GM18870 (cell line): ENCODE results near the gene GARNL3.
A peak's percentile ranks its signal among the peaks of the same experiment; 100 is the strongest.

ENCODE experiments used
- ATAC-seq: cut with Tn5 transposase; IDR thresholded peaks from one replicate; pipeline ENCODE4 v1.9.1; 2021; ENCODE audit warnings: moderate library complexity; ENCODE audit not compliant: unreplicated experiment

GARNL3 gene

DNA sequence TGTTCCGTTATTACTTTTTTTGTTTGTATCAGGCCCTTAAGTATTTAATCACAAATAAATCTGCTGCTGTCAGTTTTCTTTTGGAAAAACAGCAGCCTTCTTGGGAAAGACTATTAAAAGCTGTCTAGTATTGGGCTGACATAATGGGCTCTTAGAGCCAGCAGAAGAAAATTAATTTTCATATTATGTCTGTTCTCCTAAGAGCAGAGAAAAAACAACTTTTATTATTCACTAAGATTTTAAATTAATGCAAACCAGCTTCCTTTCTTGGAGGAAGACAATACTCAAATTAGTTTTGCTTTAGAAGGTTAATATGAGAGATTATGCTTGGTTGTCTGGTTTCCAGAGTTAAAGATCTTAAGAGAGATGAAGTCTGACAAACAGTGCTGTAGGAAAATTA is 30.6 kb upstream of the GARNL3 start:
- ATAC-seq: no peak

DNA sequence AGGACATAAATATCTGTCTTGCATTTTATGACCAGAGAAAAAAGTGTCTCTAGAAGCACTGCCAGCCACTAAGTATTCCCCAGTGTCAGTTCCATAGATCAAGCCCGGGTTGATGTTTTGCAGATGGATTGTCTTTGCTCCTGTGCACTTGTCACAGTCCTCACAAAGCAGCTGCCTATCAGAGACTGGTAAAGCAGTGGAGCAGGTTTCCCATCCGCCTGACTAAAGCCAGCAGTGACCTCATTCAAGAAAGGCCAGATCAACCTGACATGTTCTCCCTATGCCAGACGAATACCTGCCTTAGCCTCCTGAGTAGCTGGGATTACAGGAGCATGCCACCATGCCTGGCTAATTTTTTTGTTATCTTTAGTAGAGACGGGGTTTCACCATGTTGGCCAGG is 26.8 kb upstream of the GARNL3 start:
- ATAC-seq: no peak

DNA sequence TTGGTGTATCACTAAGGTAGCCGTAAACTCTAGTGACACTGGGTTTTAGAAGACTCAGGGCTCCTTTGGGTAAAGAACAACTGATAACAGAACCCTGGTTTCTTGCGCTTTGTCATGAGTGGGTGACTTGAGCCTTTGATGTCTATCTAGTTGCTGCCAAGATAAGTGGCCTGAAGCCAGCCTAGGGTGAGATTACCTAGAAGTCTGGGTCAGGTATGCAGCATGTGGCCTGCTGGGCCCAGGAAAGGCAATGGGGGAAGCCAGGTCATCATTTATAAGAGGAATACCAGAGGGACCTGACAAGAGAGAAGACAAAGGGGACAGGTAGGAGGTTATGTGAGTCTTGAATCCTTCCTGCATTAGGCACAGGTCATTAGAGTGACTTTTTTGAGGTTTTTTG is 23.2 kb upstream of the GARNL3 start:
- ATAC-seq: no peak

DNA sequence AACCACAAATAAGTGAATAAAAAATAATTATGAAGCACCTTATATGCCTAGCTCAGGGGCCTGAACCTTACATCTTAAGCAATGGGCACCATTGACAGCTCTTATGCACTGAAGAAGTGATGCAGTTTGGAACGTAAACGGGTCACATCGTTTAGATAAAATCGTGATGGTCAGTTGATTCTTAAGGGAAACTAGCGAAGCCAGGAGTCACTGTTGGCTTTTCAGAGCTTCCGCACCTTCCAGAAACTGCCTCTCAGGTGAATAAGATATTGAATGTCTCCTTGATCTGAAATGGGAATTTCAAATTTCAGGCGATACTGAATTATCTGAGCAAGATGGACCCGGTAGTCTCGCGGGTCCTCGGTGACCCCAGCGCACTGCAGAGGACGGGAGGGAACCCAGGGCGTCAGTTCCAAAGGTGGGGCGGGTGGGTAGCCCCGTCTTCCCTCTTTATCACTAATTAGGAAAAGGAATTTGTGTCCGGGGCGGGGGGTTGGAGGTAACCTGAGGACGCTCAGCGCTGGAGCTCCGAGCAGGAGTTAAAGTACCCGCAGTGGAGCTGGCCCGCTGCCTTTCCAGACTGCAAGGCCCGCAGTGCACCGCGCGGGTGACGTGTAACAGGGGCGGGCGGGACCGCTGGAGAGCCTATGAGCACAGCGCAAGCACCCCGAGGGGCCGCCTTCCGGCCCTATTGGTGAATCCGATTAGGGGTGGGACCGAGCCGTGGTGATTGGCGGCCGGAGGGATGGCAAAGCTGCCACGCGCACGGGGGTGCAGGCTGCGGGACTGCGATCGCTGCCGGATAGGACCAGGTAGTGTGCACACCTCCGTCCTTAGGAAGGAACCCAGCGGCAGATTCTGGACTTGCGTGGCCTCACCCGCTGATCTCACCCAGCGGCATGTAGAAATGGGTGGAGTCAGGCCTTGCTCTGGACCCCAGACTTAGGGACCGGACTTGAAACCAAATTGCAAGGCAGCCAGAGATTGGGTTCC is 19.7 kb upstream of the GARNL3 start:
- peak; percentile 92 for ATAC-seq

DNA sequence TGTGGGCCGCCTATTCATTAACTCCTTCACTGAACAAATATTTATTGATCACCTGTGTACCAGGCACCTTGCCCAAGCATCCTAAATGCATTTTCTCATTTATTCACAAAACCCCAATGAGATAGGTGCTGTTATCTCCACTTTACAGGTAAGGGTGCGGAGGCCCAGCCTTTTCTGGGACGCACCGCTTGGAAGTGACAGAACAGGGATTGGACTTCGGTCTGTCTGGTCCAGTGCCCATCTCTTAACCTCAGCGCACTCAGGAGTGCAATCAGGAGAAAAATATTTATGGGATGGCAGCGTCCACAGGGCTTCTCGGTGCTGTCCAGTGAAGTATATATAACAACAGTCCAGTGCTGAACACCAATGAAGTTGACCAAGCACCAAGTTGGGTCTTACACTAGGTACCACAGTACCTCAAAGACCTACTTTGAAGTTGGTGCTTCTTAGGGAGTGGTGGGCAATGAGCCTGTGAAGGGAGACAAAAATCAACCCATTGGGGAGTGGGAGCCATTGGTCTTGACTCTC is 18.9 kb upstream of the GARNL3 start:
- ATAC-seq: no peak

DNA sequence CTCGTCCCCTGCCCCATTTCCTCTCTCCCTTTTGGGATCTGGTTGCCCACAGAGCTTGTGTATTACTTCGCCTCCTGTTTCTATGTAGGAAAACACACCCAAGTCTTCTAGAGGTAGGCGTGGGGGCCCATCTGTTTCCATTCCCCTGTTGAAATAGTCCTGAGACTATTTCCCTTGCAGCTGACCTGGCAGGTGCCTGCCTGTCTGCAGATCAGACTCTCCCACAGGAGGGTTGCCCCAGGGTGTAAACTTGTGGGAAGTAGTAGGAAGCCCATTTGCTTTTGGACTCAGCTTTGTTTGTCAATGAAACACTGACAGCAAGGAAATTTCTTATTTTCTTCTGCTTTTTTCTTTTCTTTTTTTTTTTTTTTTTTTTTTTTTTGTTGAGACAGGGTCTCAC is 16.3 kb upstream of the GARNL3 start:
- no peak for ATAC-seq

DNA sequence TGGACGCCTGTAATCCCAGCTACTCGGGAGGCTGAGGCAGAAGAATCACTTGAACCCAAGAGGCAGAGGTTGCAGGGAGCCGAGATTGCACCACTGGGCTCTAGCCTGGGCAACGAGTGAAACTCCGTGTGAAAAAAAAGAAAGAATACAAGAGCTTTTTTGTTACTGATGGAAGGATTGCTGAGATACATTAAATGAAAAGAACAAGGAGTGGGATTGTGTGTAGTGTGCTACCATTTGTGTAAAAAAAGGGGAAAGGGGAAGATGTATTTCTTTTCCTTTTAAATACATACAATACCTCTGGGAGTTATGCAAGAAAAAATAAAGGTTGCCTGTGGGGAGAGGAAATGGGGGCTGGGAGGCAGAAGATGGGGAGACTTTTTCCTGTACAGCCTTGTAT is 14.7 kb upstream of the GARNL3 start:
- no peak for ATAC-seq

DNA sequence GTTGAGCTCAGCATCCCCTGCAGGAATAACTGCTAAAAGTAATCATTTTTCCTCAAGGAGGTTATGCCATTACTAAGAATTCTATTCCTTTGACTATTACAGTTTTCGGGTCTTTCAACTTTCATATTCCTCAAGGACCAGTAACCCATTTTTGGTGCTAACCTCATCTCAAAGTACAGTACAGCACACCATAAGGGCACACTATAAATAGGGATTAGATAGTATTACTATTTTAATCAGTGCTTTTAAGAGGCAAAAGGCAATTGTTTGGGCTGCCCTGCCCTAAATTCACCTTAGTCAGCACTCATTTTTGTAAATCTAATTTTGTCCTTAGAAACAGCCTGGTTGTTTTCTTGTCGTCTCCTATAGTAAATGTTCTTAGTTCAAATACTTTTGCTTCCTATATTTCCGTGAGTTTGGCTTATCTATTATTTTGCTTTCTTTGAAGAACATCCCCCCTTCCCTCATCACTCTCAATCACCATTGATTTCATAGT is 13.6 kb upstream of the GARNL3 start:
- ATAC-seq: no peak

DNA sequence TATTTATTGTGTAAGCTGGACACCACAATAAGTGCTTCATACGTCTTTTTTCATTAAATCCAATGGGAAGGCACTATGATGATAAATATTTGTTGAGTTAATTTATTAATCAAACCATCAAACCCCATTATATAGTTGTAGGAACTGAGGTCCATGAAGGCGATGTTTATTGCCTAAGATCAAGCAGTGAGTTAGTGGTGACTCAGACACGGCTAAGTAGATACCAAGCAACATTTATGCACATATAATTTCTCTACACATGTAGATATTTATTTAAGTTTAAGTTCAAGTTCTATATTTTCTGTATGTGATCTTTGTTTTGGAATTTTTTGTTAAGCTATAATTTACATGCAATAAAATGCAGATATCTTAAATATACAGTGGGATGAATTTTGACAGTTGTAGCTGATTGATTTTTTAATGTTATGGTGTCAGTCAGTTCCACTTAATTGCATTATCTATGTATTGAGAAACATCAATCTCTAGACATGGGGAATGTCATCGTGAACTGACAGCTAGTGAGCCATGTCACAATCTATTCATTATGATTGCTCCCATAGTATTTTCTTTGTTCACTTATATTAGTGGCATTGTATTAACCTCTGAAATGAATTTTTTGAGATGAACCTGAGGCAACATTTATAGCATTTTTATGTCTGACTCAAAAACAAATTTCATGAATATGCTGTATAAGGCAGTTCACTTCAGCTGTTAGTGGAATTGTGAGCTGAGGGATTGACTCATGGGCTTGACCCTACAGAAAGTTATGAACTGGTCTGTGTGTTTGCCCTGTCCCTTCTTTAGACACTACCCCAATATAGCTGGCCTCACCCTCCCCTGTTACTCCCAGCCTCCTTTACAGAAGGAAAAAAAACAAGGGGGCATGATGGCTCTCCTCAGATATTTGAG is 11.9 kb upstream of the GARNL3 start:
- no peak for ATAC-seq

DNA sequence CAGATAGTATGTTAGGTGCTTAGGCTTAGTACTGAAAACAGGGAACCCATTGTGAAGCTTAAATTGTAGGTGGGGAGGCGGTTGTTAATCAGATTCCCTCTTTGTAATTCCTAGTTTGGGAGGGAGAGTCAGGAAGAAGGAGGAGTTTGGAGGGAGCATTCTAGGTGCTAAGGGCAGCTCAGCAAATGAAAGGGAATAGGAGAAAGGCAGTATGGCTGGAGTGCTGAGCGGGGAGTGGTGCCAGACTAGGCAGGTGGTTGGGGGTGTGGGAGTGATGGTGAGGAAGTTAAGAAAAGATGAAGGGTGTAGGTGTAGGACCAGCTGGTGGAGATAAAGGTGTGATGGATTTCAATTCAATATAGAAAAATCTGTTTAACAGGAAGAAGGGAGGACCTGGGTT is 11.1 kb upstream of the GARNL3 start:
- ATAC-seq: no peak

DNA sequence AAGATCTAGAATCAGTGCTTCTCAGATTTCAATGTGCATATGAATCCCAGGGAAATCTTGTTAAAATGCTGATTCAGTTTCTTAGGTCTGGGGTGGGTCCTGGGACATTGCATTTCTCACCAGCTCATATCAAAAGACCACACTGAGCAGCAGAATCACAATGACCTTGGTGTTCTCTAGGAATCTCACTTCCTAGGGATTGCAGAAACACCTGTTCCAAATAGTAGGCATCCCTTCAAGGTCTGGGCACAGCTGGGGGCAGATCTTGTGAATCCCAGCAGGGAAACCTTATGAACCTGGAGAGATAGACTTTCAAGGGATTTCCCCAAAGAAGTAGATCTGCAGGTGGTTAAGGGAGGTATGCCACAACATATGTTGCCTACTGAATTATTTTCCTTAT is 8.9 kb upstream of the GARNL3 start:
- no peak for ATAC-seq

DNA sequence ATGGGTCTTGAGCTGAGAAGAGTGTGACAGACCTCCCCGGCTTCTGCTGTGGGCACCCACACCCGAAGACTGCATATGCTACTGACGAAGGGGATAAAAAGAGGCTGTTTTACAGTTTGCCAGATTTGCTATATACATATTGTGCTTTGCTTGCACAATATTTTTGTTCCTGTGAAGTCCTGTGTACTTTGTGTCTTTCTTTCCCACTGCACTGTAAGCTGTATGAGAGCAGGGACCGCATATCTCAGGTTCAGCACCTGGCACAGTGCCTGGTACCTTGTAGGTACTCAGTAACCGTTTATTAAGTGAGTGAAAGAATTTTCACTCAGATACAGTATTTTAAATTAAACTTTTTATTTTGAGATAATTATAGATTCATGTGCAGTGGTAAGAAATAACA is 8.2 kb upstream of the GARNL3 start:
- no peak for ATAC-seq

DNA sequence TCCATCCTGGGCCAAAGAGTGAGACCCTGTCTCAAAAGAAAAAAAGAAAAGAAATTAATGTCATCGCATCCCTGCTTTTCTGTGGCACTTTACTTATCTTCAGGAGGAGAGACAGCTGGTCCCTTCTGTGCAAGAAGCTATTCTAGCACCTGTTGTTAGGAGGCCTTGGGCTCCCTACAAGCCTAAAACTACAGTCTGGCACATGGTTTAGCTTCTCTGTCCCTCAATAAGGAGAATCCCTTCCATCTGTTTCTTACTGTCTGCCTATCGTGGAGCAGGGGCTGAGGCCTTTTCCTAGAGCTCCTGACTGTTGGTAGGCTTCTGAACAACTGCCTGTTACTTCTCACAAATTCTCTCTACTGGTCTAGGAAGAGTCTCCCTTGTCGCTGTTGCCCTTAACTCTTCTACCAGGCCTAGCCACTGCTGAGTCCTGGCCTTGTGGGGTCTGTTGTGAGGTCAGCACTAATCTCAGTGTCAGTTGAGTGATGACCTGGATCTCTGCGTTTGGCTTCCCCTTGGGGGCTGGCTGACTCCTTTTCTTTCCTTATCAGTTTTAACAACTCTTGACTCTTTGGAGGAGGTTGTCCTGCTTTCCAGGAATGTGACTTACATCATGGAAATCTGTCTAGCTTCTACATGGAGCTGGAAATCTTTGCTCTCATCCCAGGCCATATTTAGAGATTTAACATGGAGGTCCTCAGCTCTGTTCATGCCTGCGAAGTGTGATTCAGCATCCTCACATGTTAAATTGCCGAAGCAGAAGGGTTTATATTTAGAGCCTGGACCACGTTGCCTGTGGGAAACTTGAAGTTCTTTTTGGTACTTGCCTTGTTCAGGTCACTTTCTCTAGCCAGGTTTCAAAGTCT is 5.7 kb upstream of the GARNL3 start:
- ATAC-seq: no peak

DNA sequence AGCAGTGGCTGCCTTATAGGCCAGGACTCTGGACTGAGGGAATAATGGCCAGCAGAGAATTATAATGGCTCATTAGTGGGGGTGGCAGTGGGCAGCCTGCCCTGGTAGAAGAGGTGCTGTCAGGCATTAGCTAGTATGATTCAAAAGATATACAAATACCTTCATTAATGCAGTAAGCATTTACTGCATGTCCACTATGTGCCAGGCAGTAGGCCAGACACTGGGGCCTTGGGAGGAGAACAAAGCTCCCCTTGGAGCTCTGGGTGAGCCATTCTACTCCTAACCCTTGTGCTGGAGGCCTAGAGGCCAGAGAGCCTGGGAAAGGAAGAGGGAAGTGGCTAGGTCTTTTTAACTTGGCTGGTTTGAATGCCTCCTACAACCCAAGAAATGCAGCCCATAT is 2.0 kb upstream of the GARNL3 start:
- no peak for ATAC-seq

DNA sequence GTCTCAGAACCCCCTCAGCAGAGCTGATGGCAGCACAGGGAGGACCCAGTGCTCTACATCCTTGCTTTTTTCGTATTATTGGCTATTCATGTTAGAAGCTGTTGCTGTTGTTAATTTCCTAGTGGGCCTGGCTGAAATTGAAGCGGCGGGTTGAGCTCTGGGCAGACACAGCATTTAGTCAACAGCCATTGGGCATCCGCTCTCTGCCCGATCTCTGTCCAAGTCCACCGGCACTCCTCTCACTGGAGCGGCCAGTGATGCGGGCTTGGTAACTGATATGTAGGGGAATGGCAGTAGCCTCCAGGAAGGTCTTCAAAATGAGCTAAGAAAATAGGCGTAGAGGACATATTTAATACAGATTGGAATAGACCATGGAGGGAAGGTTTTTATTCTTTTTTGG is 1.3 kb upstream of the GARNL3 start:
- ATAC-seq: no peak

DNA sequence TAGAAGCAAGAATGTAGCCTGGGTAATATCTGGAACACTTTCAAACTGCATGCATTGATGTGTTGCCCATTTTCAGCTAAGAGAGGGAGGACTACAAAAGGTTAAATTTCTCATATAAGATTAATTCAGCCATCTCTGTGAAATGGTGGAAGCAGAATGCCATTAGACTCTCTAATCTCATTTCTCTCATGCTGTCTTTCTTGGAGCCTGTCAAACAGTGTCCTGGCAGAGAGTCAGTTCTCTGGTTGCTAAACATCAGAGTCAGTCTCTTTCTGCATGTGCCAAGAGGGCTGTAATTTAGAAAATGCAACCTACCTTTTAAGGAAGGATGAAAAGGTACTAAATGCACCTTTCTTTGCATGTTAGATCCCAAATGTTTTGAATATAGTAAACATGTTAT is 910 bp upstream of the GARNL3 start:
- no peak for ATAC-seq

DNA sequence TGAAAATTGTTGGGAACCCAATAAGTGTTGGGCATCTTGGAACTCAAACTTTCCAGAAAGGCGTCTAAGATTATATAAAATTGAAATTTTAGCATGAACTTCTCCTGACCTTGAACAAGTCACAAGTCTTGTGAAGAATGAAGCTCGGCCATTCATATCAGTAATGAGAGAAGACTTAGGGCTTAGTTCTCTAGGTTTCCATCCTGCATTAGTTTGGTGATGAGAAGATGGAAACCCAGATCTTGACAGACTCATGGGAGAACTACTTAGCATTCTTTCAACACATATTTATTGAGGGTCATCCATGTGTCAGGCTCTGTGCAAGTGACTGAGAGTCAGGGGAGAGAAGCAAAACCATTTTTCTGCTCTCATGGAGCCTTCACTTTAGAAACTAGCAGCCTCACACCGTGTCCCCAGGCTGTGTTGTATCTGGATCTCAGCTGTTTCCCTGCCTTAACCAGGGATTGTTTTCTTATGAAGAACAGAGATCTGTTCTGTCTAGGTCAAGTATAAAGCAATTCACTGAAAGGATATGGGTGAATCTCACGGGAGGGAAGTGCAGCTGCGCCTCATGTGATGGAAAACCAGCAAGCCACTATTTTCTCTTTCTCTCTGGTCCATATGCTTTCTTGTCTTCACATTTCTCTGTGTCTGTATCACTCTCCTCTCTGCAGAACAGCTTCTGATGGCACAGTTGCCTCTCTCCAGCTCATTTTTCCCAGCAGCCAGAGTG is 3.4 kb downstream of the GARNL3 start:
- no peak for ATAC-seq

DNA sequence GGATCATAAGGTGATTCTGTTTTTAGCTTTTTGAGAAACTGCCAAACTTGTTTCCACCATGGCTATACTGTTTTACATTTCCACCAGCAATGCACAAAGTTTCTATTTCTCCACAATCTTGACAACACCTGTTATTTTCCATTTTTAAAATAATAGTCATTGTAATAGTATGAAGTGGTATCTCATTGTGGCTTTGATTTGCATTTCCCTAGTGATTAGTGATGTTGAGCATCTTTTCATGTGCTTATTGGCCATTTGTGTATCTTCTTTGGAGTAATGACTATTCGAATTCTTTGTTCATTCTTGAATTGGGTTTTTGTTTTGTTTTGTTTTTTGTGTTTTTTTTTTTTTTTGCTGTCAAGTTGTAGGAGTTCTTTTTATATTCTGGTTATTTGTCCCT is 4.9 kb downstream of the GARNL3 start:
- ATAC-seq: no peak

DNA sequence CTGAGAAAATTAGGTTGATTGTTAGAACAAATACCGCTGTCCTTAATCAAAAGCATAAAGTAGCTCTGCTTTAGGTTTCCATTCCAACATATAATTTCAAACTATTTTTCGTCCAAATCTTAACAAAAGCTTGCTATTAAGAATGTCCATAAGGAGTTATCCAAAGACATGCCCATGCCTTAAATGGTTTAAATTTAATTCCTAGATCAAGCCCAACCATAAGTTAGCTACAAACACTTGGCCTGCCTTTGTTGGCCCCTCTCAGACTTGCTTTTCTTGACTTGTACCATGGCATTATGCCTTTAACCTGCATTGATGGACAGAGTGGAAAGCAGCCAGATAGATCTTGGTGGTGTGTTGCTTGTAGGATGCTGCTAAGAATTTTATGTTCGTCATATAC is 8.8 kb downstream of the GARNL3 start:
- no peak for ATAC-seq

DNA sequence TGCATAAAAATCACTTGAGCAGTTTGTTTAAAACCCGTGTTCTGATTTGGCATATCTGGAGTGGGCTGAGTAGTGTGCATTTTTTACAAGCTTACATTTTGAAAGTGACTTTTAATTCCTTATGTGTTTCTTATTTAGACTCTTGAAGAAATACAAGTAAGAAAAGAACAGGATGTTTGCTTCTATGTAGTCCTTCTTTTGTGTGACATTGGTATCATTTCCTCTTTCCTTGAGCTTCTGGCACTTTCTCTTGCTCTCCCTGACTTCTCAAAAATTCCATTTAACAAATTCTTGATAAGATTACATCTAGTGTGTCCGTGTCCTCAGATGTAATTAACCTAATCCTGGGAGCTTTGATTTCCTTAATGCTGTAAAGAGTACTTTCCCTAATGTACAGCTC is 12.5 kb downstream of the GARNL3 start:
- no peak for ATAC-seq
